SHP77 treated with DMSO at 0.1 percent for 48 hours (cell line): Measurements from ENCODE around the gene PTPN6.
"Not testable (repeated sequence)": the region's sequence is repeated elsewhere in the genome, so short reads cannot be mapped to it uniquely, and the experiment has no call there.

Experiments used
- DNase-seq: peaks from one replicate; lab custom pipeline; 2025; lab: John Stamatoyannopoulos, UW

Gene PTPN6

DNA sequence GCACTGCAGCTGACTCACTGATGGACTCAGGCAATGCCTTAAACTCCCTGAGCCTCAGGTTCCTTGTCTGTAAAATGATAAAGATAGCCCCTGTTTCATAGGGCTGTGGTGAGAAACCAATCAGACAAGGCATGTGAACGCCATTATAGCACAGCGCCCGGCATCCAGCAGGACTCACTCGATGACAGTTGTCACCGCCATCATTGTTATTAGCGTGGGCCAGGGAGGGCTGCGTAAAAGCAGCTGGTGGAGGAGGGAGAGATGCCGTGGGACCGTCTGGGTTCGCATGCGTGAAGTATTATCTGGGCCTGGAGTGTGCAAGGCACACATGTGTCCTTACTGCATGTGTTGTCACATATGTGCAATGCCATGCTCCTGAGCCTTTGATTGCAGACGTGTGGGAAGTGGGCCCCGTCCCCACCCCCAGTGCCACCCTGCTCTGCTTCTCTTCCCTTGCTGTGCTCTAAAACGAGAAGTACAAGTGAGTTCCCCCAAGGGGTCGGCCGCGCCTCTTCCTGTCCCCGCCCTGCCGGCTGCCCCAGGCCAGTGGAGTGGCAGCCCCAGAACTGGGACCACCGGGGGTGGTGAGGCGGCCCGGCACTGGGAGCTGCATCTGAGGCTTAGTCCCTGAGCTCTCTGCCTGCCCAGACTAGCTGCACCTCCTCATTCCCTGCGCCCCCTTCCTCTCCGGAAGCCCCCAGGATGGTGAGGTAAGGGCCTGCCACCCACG, at the start of gene PTPN6:
PTPN6 (plus strand) TSS at position 546 of the 730 bp plus-strand sequence; CDS start at position 703, 157 bp downstream.
- DNase-seq, result no peak

DNA sequence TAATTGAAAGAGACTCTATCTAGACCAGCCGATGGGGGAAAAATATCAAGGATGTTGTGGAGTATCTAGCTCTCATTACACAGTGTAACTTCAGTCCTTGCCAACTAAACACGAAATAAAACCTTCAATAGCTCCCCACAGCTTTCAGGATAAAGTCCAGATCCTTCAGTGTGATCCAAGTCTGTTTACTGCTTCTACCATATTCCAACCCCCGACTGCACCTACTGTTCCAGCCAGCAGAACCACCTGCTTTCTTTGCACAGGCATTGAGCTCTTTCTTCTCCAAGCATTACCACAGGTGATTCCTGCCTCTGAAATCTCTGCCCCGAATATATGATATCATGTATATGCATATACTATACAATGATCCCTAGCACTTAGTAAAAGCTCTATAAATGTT, 48.7 kb upstream of the PTPN6 start:
- DNase-seq, result no peak

DNA sequence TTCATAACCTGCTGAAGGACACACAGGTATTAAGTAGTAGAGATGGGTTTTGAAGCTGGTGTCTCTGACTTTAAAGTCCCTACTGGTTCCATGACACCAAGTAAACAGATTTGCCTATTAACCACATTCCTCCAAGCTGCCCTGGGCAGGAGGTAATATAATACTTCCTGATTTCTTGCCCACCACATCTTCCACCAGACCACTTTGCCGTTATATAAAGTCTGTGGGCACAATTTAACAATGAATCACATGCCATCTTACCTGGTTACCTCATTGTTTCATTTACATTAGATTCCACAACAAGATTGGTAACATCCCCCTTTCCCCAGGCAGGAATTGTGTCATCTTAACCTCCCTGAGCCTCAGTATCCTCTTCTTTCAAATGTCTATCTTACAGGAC, 47.4 kb upstream of the PTPN6 start:
- no peak for DNase-seq

DNA sequence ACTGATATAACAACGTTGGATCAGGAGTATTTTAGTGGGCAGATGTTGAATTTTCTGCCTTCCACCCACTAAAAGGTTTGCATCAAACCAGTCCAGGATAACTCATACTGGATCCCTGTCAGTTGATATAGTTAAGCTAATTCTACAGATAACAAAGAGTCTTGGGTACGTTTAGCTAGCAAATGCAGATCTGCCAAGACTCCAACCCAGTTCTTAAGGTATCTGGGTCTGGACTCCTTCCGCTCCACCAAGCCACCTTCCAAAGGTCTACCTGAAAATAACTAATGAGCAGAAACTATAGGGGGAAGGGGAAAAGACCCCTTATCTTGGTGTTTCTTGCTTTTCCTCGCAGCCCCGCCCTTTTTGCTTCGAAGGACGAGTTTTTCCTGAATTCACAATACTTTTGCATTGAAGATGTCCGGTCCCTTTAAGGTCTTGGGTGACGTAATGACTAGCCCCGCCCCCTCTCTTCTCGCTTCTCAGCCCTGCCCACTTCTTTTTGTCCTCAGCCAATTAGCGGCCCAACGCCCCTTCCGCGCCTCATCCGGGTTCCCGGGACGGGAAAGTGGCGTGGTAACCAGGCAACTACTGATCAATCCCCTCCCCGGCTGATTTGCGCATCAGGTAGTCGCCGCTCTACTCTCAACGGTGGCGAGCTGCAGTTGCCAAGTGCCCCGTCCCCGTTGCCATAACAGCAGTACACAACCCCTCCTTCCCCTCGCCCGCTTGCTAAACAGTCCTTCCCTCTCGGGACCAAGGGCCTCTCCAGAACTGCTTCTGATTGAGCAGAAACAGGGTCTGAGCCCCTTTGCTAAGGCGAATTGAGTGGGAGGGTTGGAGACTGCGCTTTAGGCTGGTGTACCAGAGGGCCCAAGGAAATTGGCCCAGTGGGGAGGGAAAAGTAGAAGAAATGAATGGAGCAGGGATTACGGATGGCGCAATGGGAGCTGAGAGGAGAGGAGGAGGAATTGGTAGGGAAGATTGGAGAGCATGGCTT, 46.6 kb upstream of the PTPN6 start, which contains the start of gene LRRC23:
LRRC23 (plus strand) TSS at position 543 of the 997 bp plus-strand sequence. CDS start 812 bp downstream, outside the sequence.
- peak; percentile 49 for DNase-seq

DNA sequence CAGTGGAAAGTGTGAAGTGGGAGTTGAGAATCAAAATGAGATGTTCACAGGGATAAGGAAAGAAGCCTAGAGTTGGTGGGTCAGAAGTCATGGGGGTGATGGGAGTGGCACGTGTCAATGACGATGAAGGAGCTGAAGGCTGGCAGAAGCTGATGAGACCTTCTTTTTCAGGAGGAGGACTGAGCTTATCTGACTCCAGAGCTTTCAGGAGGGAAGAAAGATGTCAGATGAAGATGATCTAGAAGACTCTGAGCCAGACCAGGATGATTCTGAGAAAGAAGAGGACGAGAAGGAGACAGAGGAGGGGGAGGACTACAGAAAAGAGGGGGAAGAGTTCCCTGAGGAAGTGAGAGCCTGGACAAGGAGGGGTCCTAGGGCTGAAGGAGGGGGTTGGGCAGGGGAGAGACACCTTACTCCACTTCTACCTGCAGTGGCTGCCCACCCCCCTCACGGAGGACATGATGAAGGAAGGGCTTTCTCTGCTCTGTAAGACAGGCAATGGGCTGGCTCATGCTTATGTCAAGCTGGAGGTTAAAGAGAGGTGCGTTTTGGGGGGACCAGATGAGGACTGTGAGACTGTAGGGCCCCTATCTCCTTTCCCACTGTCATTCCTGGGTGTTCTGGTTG, 45.6 kb upstream of the PTPN6 start:
- no peak for DNase-seq

DNA sequence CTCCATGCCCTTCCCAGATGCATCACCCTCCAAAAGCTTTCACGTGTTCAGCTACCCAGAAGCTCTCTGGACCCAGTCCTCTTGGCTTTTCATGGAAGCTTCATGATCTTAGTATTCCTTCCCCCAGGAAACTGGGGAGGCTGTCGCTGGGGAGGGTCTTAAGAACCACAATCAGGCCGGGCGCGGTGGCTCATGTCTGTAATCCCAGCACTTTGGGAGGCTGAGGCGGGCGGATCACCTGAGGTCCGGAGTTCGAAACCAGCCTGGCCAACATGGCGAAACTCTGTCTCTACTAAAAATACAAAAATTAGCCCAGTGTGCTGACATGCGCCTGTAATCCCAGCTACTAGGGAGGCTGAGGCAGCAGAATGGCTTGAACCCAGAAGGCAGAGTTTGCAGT, 43.0 kb upstream of the PTPN6 start:
- DNase-seq, result not testable (repeated sequence)

DNA sequence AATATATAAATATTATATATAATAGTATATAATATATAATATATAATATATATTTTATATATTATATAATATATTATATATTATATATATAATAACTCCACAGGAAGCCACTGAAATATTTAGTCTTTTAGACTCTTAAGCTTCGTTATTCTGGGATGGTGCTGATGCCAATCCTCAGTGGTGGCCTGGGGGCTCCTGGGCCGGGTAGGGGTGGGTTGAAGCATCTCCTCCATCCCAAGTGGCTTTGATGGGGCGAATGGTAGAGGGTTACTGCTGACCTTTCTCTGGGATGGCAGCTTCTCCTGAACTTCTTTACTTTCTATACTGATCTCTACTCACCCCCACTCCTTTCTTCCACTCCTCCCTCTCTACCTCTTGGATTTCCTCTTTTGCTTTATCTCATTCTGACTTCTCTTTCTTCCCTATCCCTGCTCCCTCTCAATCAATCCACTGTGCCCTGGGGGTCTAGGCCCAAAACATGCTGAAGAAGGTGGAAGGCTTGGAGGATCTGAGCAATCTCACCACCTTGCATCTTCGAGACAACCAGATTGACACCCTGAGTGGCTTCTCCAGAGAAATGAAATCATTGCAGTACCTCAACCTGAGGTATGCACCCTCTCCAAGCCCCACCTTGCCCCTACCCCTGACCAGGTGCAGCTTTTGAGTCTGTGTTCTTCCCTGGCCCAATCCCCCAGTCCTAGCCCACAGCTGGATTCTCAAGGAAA, 41.6 kb upstream of the PTPN6 start:
- no peak for DNase-seq

DNA sequence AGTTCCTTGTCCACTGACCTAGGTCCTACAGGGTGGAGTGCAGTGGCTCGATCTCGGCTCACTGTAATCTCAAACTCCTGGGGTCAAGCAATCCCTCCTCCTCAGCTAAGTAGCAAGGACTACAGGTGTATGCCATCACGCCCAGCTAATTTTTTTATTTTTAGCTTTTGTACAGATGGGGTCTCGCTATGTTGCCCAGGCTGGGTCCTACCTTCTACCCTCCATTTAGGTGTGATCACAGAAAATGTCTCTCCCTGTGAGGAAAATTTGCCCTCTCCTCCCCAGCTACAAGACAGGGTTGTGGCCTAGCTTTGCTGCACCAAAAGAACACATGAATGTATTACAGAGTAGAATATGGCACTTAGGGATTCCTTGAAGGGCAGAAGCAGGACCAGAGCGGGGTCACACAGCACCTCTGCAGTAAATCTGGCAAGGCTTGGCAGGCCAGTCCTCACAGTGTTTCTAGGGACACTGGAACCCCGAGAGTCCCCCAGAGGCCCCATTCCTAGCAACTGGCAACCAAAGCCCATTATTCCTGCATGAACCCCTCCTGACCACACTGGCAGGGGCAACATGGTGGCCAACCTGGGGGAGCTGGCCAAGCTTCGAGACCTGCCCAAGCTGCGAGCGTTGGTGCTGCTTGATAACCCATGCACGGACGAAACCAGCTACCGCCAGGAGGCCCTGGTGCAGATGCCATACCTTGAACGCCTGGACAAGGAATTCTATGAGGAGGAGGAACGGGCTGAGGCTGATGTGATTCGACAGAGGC, 38.8 kb upstream of the PTPN6 start:
- no peak for DNase-seq

DNA sequence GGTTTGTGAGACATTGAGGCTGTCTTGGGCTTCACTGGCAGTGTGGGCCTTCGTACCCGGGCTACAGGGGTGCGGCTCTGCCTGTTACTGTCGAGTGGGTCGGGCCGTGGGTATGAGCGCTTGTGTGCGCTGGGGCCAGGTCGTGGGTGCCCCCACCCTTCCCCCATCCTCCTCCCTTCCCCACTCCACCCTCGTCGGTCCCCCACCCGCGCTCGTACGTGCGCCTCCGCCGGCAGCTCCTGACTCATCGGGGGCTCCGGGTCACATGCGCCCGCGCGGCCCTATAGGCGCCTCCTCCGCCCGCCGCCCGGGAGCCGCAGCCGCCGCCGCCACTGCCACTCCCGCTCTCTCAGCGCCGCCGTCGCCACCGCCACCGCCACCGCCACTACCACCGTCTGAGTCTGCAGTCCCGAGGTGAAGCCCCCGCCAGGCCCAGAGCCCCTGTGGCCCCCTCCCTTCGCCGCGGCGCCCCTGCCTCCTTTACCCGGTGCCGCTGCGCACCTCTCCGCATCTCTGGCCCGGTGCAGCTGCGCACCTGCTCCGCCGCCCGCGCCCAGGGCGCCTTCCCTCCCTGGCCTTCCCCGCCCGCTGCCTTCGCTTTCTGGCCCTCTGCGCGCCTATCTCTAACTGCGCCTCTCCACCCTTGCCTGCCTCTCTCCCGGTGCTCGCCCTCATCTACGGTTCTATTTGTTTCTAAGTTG, 36.8 kb upstream of the PTPN6 start, which contains the start of gene ENO2:
ENO2 (plus strand) TSS at position 335 of the 701 bp plus-strand sequence. CDS start 1,253 bp downstream, outside the sequence.
- DNase-seq, result no peak

DNA sequence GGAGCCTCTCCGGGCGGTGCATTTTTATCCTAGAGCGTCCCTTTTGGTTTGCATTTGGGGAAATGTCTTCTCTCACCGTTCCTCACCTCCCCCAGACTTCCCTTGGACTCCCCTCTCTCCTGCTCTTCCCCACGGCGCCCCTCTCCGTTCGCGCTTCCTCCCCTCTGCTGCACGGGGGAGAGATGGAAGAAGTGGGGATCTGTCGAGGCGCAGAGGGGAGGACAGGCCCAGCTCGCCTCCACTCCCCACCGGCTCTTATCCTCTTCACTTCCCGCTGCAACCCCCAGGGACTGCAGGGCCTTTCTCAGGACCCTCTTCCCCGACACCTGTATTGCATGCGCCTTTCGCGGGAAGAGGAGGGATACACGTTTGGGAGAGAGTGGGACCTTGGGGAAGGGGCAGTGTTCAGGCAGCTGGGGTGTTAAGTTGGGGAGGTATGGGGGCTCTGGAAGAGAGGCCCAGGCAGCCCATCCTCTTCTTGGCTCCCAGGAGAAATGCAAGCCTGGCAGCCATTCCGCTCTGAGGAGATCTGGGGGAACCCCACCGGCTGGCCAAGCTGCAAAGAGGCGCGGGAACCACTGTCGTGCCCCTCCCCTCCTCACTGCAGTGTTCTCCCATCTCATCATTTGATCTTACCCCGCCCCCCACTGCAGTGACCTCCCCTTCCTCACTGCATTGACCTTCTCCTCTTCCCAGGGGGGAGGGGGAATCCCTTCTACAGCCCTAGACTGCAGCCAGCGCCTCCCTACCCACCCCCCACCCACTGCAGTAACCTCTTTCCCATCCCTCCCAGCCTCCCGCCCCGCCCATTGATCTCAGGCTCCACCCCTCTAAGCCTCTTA, 36.0 kb upstream of the PTPN6 start:
- DNase-seq, result no peak

DNA sequence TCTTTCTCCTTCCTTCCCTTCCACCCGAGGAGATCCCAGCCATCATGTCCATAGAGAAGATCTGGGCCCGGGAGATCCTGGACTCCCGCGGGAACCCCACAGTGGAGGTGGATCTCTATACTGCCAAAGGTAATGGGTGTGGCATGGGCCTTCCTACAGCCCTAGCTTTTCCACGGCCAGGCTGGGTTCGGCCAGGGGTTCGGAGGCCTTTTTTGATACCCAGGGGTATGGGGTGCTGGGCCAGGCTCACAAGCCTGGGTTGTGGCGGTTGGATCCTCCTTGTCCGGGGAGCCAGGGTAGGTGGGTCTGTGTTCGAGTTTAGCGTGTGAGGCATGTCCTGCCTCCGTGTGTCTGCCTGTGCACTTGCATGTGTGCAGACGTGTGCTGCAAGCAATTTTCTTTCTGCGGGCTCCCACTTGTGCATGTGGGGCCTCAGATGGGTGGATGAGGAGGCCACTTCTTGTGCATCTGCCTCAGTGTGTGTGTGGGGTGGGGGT, 35.3 kb upstream of the PTPN6 start:
- DNase-seq, result no peak

DNA sequence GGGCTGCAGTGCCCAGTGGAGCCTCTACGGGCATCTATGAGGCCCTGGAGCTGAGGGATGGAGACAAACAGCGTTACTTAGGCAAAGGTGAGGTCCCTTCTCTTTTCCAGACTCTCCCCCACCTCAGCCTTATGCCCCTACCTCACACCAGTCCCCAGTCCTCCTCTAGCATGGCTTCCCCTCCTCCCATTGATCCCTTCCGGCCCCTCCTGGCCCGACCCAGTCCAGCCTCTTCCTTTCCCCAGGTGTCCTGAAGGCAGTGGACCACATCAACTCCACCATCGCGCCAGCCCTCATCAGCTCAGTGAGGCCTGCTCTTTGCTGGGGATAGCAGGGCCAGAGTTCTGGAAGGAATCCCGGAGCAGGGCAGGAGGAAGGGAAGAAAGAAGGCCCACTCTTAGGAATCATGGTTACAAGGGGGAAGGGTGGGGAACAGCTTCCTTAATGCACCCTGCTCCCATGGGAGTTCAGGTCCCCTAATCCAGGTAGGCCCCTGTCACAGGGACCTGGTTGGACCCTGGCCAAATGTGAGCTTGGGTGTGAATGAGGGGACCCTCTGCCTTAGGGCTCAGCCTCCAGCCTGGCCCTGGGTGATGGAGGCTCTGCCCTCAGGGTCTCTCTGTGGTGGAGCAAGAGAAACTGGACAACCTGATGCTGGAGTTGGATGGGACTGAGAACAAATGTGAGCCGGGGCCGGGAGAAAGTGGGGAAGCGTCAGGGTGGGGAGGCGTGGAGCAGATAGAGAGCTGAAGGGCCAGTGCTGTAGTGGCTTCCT, 34.5 kb upstream of the PTPN6 start:
- DNase-seq, result no peak

DNA sequence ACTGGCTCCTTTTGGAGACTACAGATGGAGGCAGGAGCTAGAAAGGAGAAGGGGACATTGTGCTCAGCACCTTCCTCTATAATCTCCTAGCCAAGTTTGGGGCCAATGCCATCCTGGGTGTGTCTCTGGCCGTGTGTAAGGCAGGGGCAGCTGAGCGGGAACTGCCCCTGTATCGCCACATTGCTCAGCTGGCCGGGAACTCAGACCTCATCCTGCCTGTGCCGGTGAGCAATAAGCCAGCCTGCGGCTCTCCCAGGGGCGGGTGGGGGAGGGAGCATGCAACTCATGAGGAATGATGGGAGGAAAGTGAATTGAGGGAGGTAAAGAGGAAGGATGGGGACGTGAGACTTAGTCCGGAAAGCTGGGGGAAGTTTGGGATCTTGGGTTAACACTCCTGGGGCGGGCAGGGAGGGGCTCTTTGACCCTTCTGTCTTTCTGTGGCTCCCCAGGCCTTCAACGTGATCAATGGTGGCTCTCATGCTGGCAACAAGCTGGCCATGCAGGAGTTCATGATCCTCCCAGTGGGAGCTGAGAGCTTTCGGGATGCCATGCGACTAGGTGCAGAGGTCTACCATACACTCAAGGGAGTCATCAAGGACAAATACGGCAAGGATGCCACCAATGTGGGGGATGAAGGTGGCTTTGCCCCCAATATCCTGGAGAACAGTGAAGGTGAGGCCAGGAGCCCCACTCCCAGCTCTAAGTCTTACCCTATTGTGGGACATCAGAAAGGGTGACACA, 33.5 kb upstream of the PTPN6 start:
- no peak for DNase-seq

DNA sequence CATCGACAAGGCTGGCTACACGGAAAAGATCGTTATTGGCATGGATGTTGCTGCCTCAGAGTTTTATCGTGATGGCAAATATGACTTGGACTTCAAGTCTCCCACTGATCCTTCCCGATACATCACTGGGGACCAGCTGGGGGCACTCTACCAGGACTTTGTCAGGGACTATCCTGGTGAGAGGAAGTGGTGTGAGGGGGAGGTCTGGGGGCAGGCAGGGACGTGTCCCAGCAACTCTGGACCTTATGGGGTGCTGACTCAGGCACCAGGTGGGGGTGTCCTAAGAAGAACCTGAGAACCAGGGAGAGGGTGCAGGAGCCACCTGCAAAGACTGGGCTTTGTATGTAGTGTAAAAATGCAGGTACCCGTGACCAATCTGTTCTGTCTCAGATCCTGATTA, 31.6 kb upstream of the PTPN6 start:
- no peak for DNase-seq

DNA sequence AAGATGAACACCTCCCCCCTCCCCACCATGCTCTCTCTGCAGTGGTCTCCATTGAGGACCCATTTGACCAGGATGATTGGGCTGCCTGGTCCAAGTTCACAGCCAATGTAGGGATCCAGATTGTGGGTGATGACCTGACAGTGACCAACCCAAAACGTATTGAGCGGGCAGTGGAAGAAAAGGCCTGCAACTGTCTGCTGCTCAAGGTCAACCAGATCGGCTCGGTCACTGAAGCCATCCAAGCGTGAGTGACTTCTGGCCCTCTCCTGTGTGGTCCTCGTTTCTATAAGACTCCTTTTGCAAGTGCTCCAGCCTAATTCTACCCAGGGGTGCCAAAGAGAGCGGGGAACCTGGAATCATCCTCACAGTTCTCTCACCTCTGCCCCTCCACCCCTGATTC, 29.6 kb upstream of the PTPN6 start:
- DNase-seq, result no peak

DNA sequence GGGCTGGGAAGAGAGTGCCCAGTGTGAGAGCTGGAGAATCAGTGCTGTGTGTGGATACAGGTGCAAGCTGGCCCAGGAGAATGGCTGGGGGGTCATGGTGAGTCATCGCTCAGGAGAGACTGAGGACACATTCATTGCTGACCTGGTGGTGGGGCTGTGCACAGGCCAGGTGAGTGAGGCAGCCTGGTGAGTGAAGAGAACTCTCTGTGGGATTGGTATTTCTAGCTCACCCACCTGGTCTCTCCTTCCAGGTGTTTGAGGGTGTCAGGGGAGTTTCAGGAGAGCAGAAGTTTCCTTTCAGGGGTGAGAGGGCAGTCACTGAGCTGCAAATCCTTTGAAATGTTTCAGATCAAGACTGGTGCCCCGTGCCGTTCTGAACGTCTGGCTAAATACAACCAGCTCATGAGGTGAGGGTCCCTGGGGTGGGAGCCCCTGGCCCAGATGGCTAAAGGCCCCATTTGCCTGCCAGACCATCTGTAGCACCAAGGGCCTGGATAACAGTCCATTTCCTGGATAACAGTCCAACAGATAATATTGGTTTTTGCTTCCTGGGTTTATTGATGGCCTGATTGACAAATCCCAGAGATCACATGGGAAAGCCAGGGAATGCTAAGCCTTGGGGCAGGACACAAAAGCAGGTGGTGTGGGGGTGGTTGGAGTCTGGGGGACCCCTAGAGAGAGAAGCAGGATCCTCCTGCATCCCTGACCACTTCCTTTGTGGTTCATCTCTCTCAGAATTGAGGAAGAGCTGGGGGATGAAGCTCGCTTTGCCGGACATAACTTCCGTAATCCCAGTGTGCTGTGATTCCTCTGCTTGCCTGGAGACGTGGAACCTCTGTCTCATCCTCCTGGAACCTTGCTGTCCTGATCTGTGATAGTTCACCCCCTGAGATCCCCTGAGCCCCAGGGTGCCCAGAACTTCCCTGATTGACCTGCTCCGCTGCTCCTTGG, 28.9 kb upstream of the PTPN6 start:
- DNase-seq, result no peak
